Epithelial cell of umbilical artery (primary cell): Measurements from ENCODE around the gene PIK3CG. TPM values are rescaled to one million over a fixed set of nuclear protein-coding genes. Genes with fewer than 3 reads are reported as not detected.

Experiments
- total RNA-seq: library from RNA; depleted of rRNA; stranded (reverse); fragments of >200 nt; gene quantifications from 2 replicates; pipeline ENCODE4 v1.2.3, GENCODE V29; 2014

The PIK3CG gene
- 2.9 and 6.7 TPM in 2 replicates for total RNA-seq

GRCh38 chr7:106865130-106866041 is at the start of gene PIK3CG:
TSS of gene PIK3CG (plus strand) at chr7:106865282. CDS start at chr7:106867562, 2,280 bp downstream.

Other genes with a start within 250 kb of the PIK3CG start
- 45.1 and 74.5 TPM in 2 replicates for gene CCDC71L, start 204.1 kb upstream of the PIK3CG start, total RNA-seq
- gene PRKAR2B, start 179.4 kb downstream of the PIK3CG start, total RNA-seq, result 33.5 and 79.0 TPM in 2 replicates